HG03097 (cell line): ENCODE data around the gene MED7.

Experiments
- ATAC-seq: cut with Tn5 transposase; IDR thresholded peaks from one replicate; pipeline ENCODE4 v1.9.1; 2021; ENCODE audit not compliant: unreplicated experiment, low FRiP score

MED7 gene

DNA sequence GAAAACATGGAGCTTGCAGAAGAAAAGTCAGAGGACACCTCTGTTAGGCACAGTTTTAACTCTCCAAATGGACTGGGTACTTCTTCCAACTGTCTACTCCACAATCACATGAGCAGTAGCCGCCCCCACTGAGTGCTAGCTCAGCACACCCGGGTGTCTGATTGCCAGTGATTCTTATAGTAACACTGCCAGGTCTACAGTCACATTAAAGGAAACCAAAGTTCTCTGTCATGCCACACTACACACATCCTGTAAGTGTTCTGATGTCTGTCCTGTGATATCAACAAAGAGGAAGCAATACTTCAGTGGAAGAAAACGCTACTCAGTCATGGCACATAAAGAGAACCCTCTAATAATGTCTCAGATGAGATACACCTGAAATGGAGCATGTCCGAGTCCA lies 33.7 kb downstream of the MED7 start, which contains the start of gene HAVCR2:
TSS of gene HAVCR2 (minus strand) at position 69 of the 400 bp plus-strand sequence. CDS start at position 8, 61 bp downstream.
- ATAC-seq: peak; percentile 90

DNA sequence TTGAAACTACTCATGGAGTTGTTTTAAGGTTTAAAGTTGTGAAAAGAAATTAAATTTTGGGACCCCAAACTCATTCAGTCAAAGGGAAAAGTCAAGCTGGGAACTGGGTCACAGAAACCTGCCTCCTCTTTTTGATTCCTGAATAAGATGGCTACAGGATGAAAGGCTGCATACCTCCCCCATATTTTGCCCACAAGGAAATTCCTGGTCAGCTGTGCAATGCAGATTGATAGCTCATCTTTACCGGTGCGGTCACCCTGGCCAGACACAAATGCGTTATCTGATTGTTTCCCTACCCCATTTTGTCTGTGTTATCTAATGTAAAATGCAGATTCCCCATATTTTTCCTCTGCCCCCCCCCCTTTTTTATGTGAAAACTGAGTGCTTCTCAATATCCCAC lies 35.2 kb downstream of the MED7 start:
- ATAC-seq: no peak

DNA sequence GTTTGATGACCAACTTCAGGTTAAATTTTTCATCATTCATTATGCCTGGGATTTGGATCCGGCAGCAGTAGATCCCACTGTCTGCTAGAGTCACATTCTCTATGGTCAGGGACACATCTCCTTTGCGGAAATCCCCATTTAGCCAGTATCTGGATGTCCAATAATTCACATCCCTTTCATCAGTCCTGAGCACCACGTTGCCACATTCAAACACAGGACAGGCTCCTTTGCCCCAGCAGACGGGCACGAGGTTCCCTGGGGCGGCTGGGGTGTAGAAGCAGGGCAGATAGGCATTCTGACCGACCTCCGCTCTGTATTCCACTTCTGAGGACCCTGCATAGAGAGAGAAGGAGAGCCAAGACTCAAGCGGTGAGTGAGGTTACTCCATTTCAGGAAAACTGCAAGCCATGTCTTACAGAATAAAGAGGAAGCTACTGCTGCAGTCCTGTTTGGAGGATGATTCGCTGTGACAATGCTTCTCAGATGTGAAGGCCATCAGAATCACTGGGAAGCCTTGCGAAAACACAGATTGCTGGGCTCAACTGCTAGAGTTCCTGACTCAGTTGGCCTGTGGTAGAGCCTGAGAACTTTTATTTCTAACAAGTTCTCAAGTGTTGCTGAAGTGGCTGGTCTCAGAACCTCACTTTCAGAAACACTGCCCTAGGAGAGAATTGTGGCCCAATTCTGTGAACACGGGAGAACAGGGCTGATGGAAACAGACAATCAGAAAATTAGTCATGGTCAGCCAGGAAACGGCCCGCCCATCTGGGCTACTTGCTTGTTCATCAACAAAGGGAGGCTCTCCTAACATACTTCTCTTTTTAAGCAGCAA lies 35.8 kb downstream of the MED7 start:
- ATAC-seq: no peak

DNA sequence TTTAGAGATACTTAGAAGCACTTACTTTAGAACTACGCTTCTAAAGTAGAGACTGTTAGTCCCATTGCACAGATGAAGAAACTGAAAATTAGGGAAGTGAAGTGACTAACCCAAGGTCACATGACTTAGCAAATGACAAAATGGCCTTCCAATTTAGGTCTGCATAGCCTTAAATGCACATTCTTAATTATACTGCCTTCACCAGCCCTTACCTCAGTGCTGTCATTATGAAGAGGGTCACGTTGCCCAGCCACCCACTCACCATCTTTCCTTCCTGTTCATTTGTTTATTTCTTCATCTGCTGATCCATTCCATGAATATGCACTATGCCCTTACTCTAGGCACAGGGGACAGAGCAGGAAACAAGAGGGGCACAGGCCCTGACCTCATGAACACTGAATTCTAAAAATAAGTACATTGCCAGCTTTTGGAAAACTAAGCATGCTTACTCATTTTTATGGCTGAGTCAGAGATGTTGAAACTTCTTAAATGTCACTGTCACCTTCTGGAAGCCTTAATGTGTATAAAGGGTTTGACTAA lies 42.5 kb downstream of the MED7 start:
- no peak for ATAC-seq

DNA sequence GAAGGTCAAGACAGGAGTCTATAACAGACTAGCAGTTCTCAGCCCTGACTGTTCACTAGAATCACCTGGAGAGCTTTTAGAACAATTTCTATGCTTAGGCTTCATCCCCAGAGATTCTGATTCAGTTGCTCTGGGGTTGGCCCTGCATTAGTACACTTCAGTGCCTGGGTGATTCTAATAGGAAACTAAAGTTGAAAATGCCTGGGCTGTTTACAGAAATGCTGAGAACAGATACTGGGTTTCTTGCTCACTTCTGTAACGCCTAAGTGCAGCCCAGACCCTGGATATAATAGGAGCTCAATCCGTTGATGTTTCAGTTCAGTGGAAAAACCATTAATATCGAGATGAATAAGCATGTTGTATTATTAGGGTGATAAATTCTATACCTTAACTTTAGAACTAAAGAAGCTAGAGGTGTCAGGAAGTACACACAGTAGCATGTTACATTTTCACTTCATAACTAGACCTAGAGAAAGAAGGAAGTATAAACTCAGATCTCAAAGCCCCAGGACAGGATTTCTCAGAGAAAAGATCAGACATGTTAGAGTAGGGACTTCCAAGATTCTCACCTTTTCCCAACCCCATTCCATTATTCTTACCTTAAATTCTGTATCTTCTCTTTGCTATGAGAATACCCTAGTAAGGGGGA lies 54.2 kb downstream of the MED7 start:
- no peak for ATAC-seq
